Smooth muscle cell (in vitro differentiated cells): ENCODE measurements around the gene PAN3. TPM values are rescaled to one million over a fixed set of nuclear protein-coding genes. Genes with fewer than 3 reads are reported as not detected.

Source experiments
- DNase-seq: peaks from one replicate; lab custom pipeline; 2025; ENCODE audit not compliant: unreplicated experiment; lab: John Stamatoyannopoulos, UW
- H2AFZ ChIP-seq: fragments of 200-600 bp; sonication (generic); 2 replicates; pipeline ENCODE4 v1.6.0; 2016; ENCODE audit warnings: antibody characterized with exemption, low read depth, mild to moderate bottlenecking
- H3F3A ChIP-seq: fragments of 200-600 bp; sonication (generic); 2 replicates; pipeline ENCODE4 v1.6.0; 2017; ENCODE audit warnings: antibody characterized with exemption, low read depth
- H3K27ac ChIP-seq: fragments of 200-600 bp; sonication (generic); 2 replicates; pipeline ENCODE4 v1.5.1; 2016; ENCODE audit warnings: low read depth, mild to moderate bottlenecking
- H3K27me3 ChIP-seq: fragments of 200-600 bp; sonication (generic); 2 replicates; pipeline ENCODE4 v1.6.1; 2016; ENCODE audit warnings: low read depth, mild to moderate bottlenecking
- H3K36me3 ChIP-seq: fragments of 200-600 bp; sonication (generic); 2 replicates; pipeline ENCODE4 v1.5.1; 2016; ENCODE audit warnings: low read depth
- H3K4me1 ChIP-seq: fragments of 200-600 bp; sonication (generic); 2 replicates; pipeline ENCODE4 v1.5.1; 2016; ENCODE audit warnings: low read depth
- H3K4me2 ChIP-seq: fragments of 200-600 bp; sonication (generic); 2 replicates; pipeline ENCODE4 v1.6.0; 2016; ENCODE audit warnings: mild to moderate bottlenecking
- H3K4me3 ChIP-seq: fragments of 200-600 bp; sonication (generic); 2 replicates; pipeline ENCODE4 v1.5.1; 2016; ENCODE audit warnings: mild to moderate bottlenecking
- H3K79me2 ChIP-seq: fragments of 200-600 bp; sonication (generic); 2 replicates; pipeline ENCODE4 v1.6.0; 2016; ENCODE audit warnings: low read depth, mild to moderate bottlenecking
- H3K9ac ChIP-seq: fragments of 200-600 bp; sonication (generic); 2 replicates; pipeline ENCODE4 v1.6.0; 2016; ENCODE audit warnings: low read depth
- H3K9me3 ChIP-seq: fragments of 200-600 bp; sonication (generic); replicated peaks from 2 replicates; pipeline ENCODE4 v1.5.1; 2016; ENCODE audit warnings: low read depth
- H4K20me1 ChIP-seq: fragments of 200-600 bp; sonication (generic); 2 replicates; pipeline ENCODE4 v1.6.0; 2016; ENCODE audit warnings: low read depth
- CTCF ChIP-seq: fragments of 200-600 bp; sonication (generic); IDR thresholded peaks from 2 replicates; pipeline ENCODE4 v1.5.1; 2017; ENCODE audit warnings: borderline replicate concordance, mild to moderate bottlenecking, antibody characterized with exemption; ENCODE audit not compliant: insufficient read depth, poor library complexity, severe bottlenecking
- WGBS: methylation state at CpG from one replicate; pipeline ENCODE4 v1.1.7; 2016; ENCODE audit warnings: low lambda C conversion rate; 5-methylcytosine and 5-hydroxymethylcytosine counted together
- polyA plus RNA-seq: library from polyadenylated mRNA; unstranded; fragments of >200 nt; fragmentation: Nextera tagmentation; extraction: Ambion mirVana; gene quantifications from 2 replicates; pipeline ENCODE4 v1.2.1, GENCODE V29; 2016
- total RNA-seq: library from RNA; depleted of rRNA; stranded (reverse); fragments of >200 nt; gene quantifications from 2 replicates; pipeline ENCODE4 v1.2.3, GENCODE V29; 2014

The PAN3 gene
- total and polyA plus RNA-seq, 2 experiments from 2014 or later, result 2.9 to 28.2 TPM

GRCh38 chr13:28128030-28128429 lies 10.3 kb upstream of the PAN3 start:
- Histone ChIP-seq H3K9ac (no peak overlapping the region), H2AFZ (no peak overlapping the region), H4K20me1 (no peaks in the 10 kb centered on the region), H3K4me3 (no peak overlapping the region), H3K4me1 (no peaks in the 10 kb centered on the region), H3K36me3 (no peaks in the 10 kb centered on the region), H3F3A (no peaks in the 10 kb centered on the region), H3K4me2 (no peak overlapping the region), H3K9me3 (no peaks in the 10 kb centered on the region), H3K27ac (no peak overlapping the region), H3K27me3 (no peaks in the 10 kb centered on the region), H3K79me2 (no peaks in the 10 kb centered on the region)
- TF ChIP-seq CTCF, result no peak
- DNase-seq, result no peak

- no peak for TF ChIP-seq CTCF
These were observed 9.4 kb upstream of the PAN3 start for GRCh38 chr13:28128926-28129325.

GRCh38 chr13:28129911-28130693 lies 8.2 kb upstream of the PAN3 start:
- H3K9me3 ChIP-seq, result no peaks in the 10 kb centered on the region
- no peaks in the 10 kb centered on the region for H4K20me1 ChIP-seq
- H3K4me3 ChIP-seq, result no peak overlapping the region
- H3K9ac ChIP-seq, result no peak overlapping the region
- no peak overlapping the region for H3K27ac ChIP-seq
- no peak overlapping the region for H2AFZ ChIP-seq
- WGBS, result 80% methylated on average over 5 of the region's 5 CpGs
- H3K36me3 ChIP-seq, result no peaks in the 10 kb centered on the region
- H3K27me3 ChIP-seq, result no peaks in the 10 kb centered on the region
- no peaks in the 10 kb centered on the region for H3K4me1 ChIP-seq
- no peak for TF ChIP-seq CTCF
- DNase-seq, result no peak
- H3F3A ChIP-seq, result no peaks in the 10 kb centered on the region
- H3K4me2 ChIP-seq, result no peak overlapping the region
- no peaks in the 10 kb centered on the region for H3K79me2 ChIP-seq

More at GRCh38 chr13:28128926-28129325, 9.4 kb upstream of the PAN3 start:
- Histone ChIP-seq H2AFZ (no peak overlapping the region), H3K9ac (no peak overlapping the region), H4K20me1 (no peaks in the 10 kb centered on the region), H3K4me1 (no peaks in the 10 kb centered on the region), H3K79me2 (no peaks in the 10 kb centered on the region), H3F3A (no peaks in the 10 kb centered on the region), H3K36me3 (no peaks in the 10 kb centered on the region), H3K4me3 (no peak overlapping the region), H3K27ac (no peak overlapping the region), H3K27me3 (no peaks in the 10 kb centered on the region), H3K9me3 (no peaks in the 10 kb centered on the region), H3K4me2 (no peak overlapping the region)
- no peak for DNase-seq

- TF ChIP-seq CTCF, result no peak
- no peaks in the 10 kb centered on the region for H3K36me3 ChIP-seq
- no peak overlapping the region for H3K4me2 ChIP-seq
- H3K4me1 ChIP-seq, result no peaks in the 10 kb centered on the region
- 93% methylated on average over 11 of the region's 11 CpGs for WGBS
- H3K27me3 ChIP-seq, result no peaks in the 10 kb centered on the region
- no peak overlapping the region for H2AFZ ChIP-seq
- no peak overlapping the region for H3K9ac ChIP-seq
- no peak for DNase-seq
- H3K9me3 ChIP-seq, result no peaks in the 10 kb centered on the region
- H3K27ac ChIP-seq, result no peak overlapping the region
- H4K20me1 ChIP-seq, result no peaks in the 10 kb centered on the region
- peaks cover 4% of the 10 kb centered on the region for H3K79me2 ChIP-seq
- H3F3A ChIP-seq, result no peaks in the 10 kb centered on the region
- H3K4me3 ChIP-seq, result no peak overlapping the region
These were observed 6.7 kb upstream of the PAN3 start for GRCh38 chr13:28131646-28132045.
